B cell (primary cell): ENCODE data around the gene SLC39A13. TPM values are rescaled to one million over a fixed set of nuclear protein-coding genes. Genes with fewer than 3 reads are reported as not detected.
"Not testable (repeated sequence)": the region's sequence is repeated elsewhere in the genome, so short reads cannot be mapped to it uniquely, and the experiment has no call there.

Experiments
- ATAC-seq: fragments of 200-7000 bp; cut with Tn5 transposase; one replicate; pipeline ENCODE4 v1.10.0; 2021; ENCODE audit warnings: low read depth, mild to moderate bottlenecking, moderate number of reproducible peaks, moderate library complexity
- CTCF ChIA-PET: fragments of 350-600 bp; sonication (Branson Sonifier 250); formaldehyde crosslinking; loops from one replicate; lab custom pipeline; 2021; ENCODE audit warnings: antibody characterized with exemption, inconsistent platforms; lab: Charles Lee
- POLR2A ChIA-PET: fragments of 350-600 bp; sonication (Branson Sonifier 250); formaldehyde crosslinking; loops from one replicate; lab custom pipeline; 2021; ENCODE audit warnings: antibody characterized with exemption; lab: Charles Lee
- DNase-seq: peaks from one replicate; pipeline ENCODE4 v3.0.0; 2013
- H2AFZ ChIP-seq: 2 replicates; pipeline ENCODE4 v1.6.1; 2012; ENCODE audit warnings: mild to moderate bottlenecking, low read depth, low read length; ENCODE audit not compliant: insufficient read depth, poor library complexity, severe bottlenecking
- H3K27ac ChIP-seq, 2 donors: 1 replicate in 1 of 2; 2 replicates in 1 of 2; pipeline ENCODE4 v1.5.1; 2012 to 2013; ENCODE audit warnings: low read length in 2 of 2, mild to moderate bottlenecking in 2 of 2, moderate library complexity in 1 of 2
- H3K27me3 ChIP-seq, 4 experiments: fragments of 200-600 bp in 1 of 4; sonication (generic) in 1 of 4; replicated peaks in 1 of 4; 1 replicate in 2 of 4; 2 replicates in 2 of 4; pipeline versions ENCODE4 v1.6.1 to v1.7.0; 2013 to 2016; ENCODE audit warnings: low read length in 3 of 4, mild to moderate bottlenecking in 2 of 4, mixed read lengths in 1 of 4, moderate library complexity in 1 of 4; ENCODE audit not compliant: insufficient read depth in 4 of 4, control insufficient read depth in 3 of 4; ENCODE audit errors: control extremely low read depth in 1 of 4
- H3K36me3 ChIP-seq, 2 experiments: replicated peaks in 1 of 2; 1 replicate in 1 of 2; 2 replicates in 1 of 2; pipeline versions ENCODE4 v1.6.1 to v1.7.1; 2013; ENCODE audit warnings: low read length in 1 of 2; ENCODE audit not compliant: insufficient read depth in 2 of 2, control insufficient read depth in 1 of 2; ENCODE audit errors: control extremely low read depth in 1 of 2, extremely low read depth in 1 of 2
- H3K4me1 ChIP-seq, 2 donors: fragments of 200-600 bp in 1 of 2; sonication (generic) in 1 of 2; 1 replicate in 1 of 2; 2 replicates in 1 of 2; pipeline versions ENCODE4 v1.5.1 to v1.6.1; 2013 to 2017; ENCODE audit warnings: low read length in 2 of 2; ENCODE audit not compliant: control insufficient read depth in 2 of 2, insufficient read depth in 2 of 2
- H3K4me2 ChIP-seq: replicated peaks from 2 replicates; pipeline ENCODE3; 2012; ENCODE audit warnings: mild to moderate bottlenecking, low read depth, low read length; ENCODE audit not compliant: poor library complexity, severe bottlenecking
- H3K4me3 ChIP-seq, 5 experiments: fragments of 200-600 bp in 1 of 5; sonication (generic) in 1 of 5; 1 replicate in 3 of 5; 2 replicates in 2 of 5; pipeline versions ENCODE4 v1.5.1 to v1.7.0; 2011 to 2016; ENCODE audit warnings: low read length in 4 of 5, mild to moderate bottlenecking in 4 of 5, low read depth in 2 of 5, control low read depth in 1 of 5, moderate library complexity in 1 of 5; ENCODE audit not compliant: insufficient read depth in 1 of 5; ENCODE audit errors: control extremely low read depth in 1 of 5, extremely low read depth in 1 of 5
- H3K79me2 ChIP-seq: fragments of 200-600 bp; sonication (generic); one replicate; pipeline ENCODE4 v1.6.0; 2016; ENCODE audit warnings: low read length; ENCODE audit not compliant: control insufficient read depth, insufficient read depth
- H3K9ac ChIP-seq: fragments of 200-600 bp; sonication (generic); 2 replicates; pipeline ENCODE4 v1.6.1; 2017; ENCODE audit warnings: mild to moderate bottlenecking, low read length, moderate library complexity
- H3K9me3 ChIP-seq, 3 donors: one replicate each; pipeline versions ENCODE4 v1.6.1 to v1.7.1; 2013; ENCODE audit warnings: low read length in 2 of 3; ENCODE audit not compliant: control insufficient read depth in 2 of 3, insufficient read depth in 1 of 3; ENCODE audit errors: control extremely low read depth in 1 of 3
- H4K20me1 ChIP-seq: 2 replicates; pipeline ENCODE4 v1.6.0; 2012; ENCODE audit warnings: mild to moderate bottlenecking, low read length; ENCODE audit not compliant: insufficient read depth, control insufficient read depth, poor library complexity, severe bottlenecking
- H3K27ac Mint-ChIP-seq: one replicate; pipeline ENCODE4 v1.8.0; 2021; ENCODE audit warnings: mixed read lengths
- H3K27me3 Mint-ChIP-seq: one replicate; pipeline ENCODE4 v1.8.0; 2021; ENCODE audit warnings: mixed read lengths
- H3K4me1 Mint-ChIP-seq: one replicate; pipeline ENCODE4 v1.8.0; 2021; ENCODE audit warnings: mixed read lengths
- H3K4me3 Mint-ChIP-seq: one replicate; pipeline ENCODE4 v1.8.0; 2021; ENCODE audit warnings: mixed read lengths
- H3K9me3 Mint-ChIP-seq: one replicate; pipeline ENCODE4 v1.8.0; 2022; ENCODE audit warnings: mixed read lengths; ENCODE audit not compliant: insufficient read depth
- EZH2 ChIP-seq: IDR thresholded peaks from 2 replicates; pipeline ENCODE4 v1.6.1; 2012; ENCODE audit warnings: borderline replicate concordance, low read depth, mild to moderate bottlenecking, moderate library complexity, low read length; ENCODE audit not compliant: insufficient read depth, poor library complexity, severe bottlenecking
- WGBS: methylation state at CpG from one replicate; pipeline ENCODE4 v1.1.5; 2013; ENCODE audit warnings: missing lambda C conversion rate; ENCODE audit not compliant: insufficient coverage; 5-methylcytosine and 5-hydroxymethylcytosine counted together
- intact Hi-C: fragments of 100-400 bp; cut with micrococcal nuclease; formaldehyde crosslinking; loops from one replicate; pipeline ENCODE4 v1.10.0; 2022
- polyA plus RNA-seq: library from polyadenylated mRNA; depleted of rRNA; stranded (reverse); fragments of >200 nt; gene quantifications from 2 replicates; pipeline ENCODE4 v1.2.3, GENCODE V29; 2012
- total RNA-seq, 2 donors: library from RNA; stranded (reverse); fragments of 120-200 nt in 1 of 2; gene quantifications; 1 replicate in 1 of 2; 2 replicates in 1 of 2; pipeline versions ENCODE4 v1.2.3 to v1.2.4, GENCODE V29; 2013 to 2022
- TF ChIP-seq, protein P1 (sequence below): fragments of 200-600 bp; IDR thresholded peaks from one replicate; pipeline ENCODE4 v1.8.0; 2022; ENCODE audit warnings: antibody characterized with exemption, mild to moderate bottlenecking

The SLC39A13 gene
- total and polyA plus RNA-seq, 2 donors (not counting 1 experiment from before 2014, with no cell fraction given) = 33.0 to 55.7 TPM

GRCh38 chr11:47453365-47453764 lies 45.0 kb downstream of the SLC39A13 start:
- no peak overlapping the region for H3K9ac ChIP-seq
- no peaks in the 10 kb centered on the region for H3K9me3 Mint-ChIP-seq
- no peaks in the 10 kb centered on the region for H3K27me3 ChIP-seq
- H3K9me3 ChIP-seq = peaks cover 0 to 6% (median 0%) of the 10 kb centered on the region in 3 donors
- intact Hi-C loops = no loop called here
- ChIA-PET POLR2A (no interaction called here), CTCF (interaction anchor here (0.8 to 3.0 kb wide), 12 partner anchors 10 to 565 kb away, joined by 3 to 20 read pairs (median 3); partner anchors contain the start of gene PSMC3)
- no peaks in the 10 kb centered on the region for H3K79me2 ChIP-seq
- H4K20me1 ChIP-seq = no peaks in the 10 kb centered on the region
- H3K27ac ChIP-seq = no peak overlapping the region
- no peak for ATAC-seq
- peaks cover 4% of the 10 kb centered on the region for H3K4me1 Mint-ChIP-seq
- WGBS = 100% methylated on average over 8 of the region's 8 CpGs
- no peak for DNase-seq
- no peaks in the 10 kb centered on the region for H3K36me3 ChIP-seq
- no peak overlapping the region for H2AFZ ChIP-seq
- no peak overlapping the region for H3K4me3 Mint-ChIP-seq
- H3K4me2 ChIP-seq = no peak overlapping the region
- no peaks in the 10 kb centered on the region for H3K27me3 Mint-ChIP-seq
- H3K4me1 ChIP-seq = peaks cover 0 to 5% of the 10 kb centered on the region in 2 donors
- H3K27ac Mint-ChIP-seq = no peak overlapping the region
- no peak for TF ChIP-seq EZH2
- TF ChIP-seq, protein P1, sequence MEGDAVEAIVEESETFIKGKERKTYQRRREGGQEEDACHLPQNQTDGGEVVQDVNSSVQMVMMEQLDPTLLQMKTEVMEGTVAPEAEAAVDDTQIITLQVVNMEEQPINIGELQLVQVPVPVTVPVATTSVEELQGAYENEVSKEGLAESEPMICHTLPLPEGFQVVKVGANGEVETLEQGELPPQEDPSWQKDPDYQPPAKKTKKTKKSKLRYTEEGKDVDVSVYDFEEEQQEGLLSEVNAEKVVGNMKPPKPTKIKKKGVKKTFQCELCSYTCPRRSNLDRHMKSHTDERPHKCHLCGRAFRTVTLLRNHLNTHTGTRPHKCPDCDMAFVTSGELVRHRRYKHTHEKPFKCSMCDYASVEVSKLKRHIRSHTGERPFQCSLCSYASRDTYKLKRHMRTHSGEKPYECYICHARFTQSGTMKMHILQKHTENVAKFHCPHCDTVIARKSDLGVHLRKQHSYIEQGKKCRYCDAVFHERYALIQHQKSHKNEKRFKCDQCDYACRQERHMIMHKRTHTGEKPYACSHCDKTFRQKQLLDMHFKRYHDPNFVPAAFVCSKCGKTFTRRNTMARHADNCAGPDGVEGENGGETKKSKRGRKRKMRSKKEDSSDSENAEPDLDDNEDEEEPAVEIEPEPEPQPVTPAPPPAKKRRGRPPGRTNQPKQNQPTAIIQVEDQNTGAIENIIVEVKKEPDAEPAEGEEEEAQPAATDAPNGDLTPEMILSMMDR = no peak
- no peak overlapping the region for H3K4me3 ChIP-seq

DNA sequence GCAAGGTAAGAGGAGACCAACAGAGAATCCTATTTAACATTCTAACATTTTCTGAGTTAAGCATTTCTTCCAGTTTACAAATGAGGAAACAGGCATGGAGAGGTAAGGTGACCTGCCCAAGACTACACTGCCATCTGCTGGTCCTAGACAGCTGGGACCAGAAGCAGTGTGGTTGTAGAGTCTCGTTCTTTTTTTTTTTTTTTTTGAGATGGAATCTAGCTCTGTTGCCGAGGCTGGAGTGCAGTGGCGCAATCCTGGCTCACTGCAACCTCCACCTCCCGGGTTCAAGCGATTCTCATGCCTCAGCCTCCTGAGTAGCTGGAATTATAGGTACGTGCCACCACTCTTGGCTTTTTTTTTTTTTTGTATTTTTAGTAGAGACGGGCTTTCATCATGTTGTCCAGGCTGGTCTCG lies 45.9 kb downstream of the SLC39A13 start:
- not testable (repeated sequence) for H3K27ac Mint-ChIP-seq, H3K27ac ChIP-seq
- POLR2A ChIA-PET = interaction anchor here (0.6 kb wide), 1 partner anchor 105 kb away, joined by 3 read pairs; no protein-coding TSS in a partner anchor

More for the DNA sequence above, 45.9 kb downstream of the SLC39A13 start:
- H3K4me1 Mint-ChIP-seq, H3K27me3 ChIP-seq, H2AFZ ChIP-seq, H3K4me1 ChIP-seq, H3K36me3 ChIP-seq, H3K79me2 ChIP-seq, H3K4me3 ChIP-seq, H3K4me3 Mint-ChIP-seq, H3K9me3 ChIP-seq, H3K9me3 Mint-ChIP-seq, H4K20me1 ChIP-seq, H3K9ac ChIP-seq, H3K27me3 Mint-ChIP-seq: not testable (repeated sequence)
- no CpG with 5 or more reads among the region's 8 CpGs for WGBS
- peak; percentile 94 for ATAC-seq
- CTCF ChIA-PET = interaction anchor here (0.6 to 3.0 kb wide), 22 partner anchors 9 to 563 kb away, joined by 3 to 20 read pairs (median 4); partner anchors contain the start of gene PSMC3
- TF ChIP-seq, protein P1 = peak; percentile 83
- H3K4me2 ChIP-seq = peak overlapping the region; percentile 52
- intact Hi-C loops = loop anchor here (1.0 kb wide), 1 partner anchor 80 kb away; no protein-coding TSS in a partner anchor
- DNase-seq = peak; percentile 85
